Vagina (tissue), 2 donors: Measurements from ENCODE around the gene ELP1. TPM values are rescaled to one million over a fixed set of nuclear protein-coding genes. Genes with fewer than 3 reads are reported as not detected.
A peak's percentile ranks its signal among the peaks of the same experiment; 100 is the strongest.
"Not testable (repeated sequence)": the region's sequence is repeated elsewhere in the genome, so short reads cannot be mapped to it uniquely, and the experiment has no call there.

Experiments used
- DNase-seq, 2 donors: peaks; one replicate each; pipeline ENCODE4 v3.0.0-alpha.2; 2017; ENCODE audit errors: extremely low spot score in 2 of 2
- H3K27ac ChIP-seq: fragments of 200-600 bp; sonication (generic); one replicate; pipeline ENCODE4 v1.5.1; 2019
- H3K27me3 ChIP-seq: fragments of 200-600 bp; sonication (generic); one replicate; pipeline ENCODE4 v1.5.1; 2019
- H3K36me3 ChIP-seq, 2 donors: fragments of 200-600 bp; sonication (generic); one replicate each; pipeline ENCODE4 v1.5.1; 2017 to 2019
- H3K4me1 ChIP-seq: fragments of 200-600 bp; sonication (generic); one replicate; pipeline ENCODE4 v1.5.1; 2019
- H3K4me3 ChIP-seq, 2 donors: fragments of 200-600 bp; sonication (generic); 1 replicate in 1 of 2; 2 replicates in 1 of 2; pipeline ENCODE4 v1.5.1; 2016 to 2019
- H3K9me3 ChIP-seq: fragments of 200-600 bp; sonication (generic); one replicate; pipeline ENCODE4 v1.5.1; 2019
- CTCF ChIP-seq, 3 experiments: fragments of 450-650 bp in 2 of 3; fragments of 200-600 bp in 1 of 3; sonication (generic) in 1 of 3; IDR thresholded peaks; one replicate each; pipeline ENCODE4 v1.5.1; 2017 to 2019; ENCODE audit warnings: antibody characterized with exemption in 3 of 3, mild to moderate bottlenecking in 2 of 3, moderate library complexity in 2 of 3
- POLR2A ChIP-seq, 2 donors: fragments of 450-650 bp; IDR thresholded peaks; one replicate each; pipeline ENCODE4 v1.6.1; 2017; ENCODE audit warnings: antibody characterized with exemption in 2 of 2, mild to moderate bottlenecking in 2 of 2, moderate library complexity in 2 of 2
- POLR2AphosphoS5 ChIP-seq, 2 donors: sonication (generic); formaldehyde crosslinking; IDR thresholded peaks; one replicate each; pipeline ENCODE4 v1.9.0; 2017; ENCODE audit warnings: antibody characterized with exemption in 2 of 2, mild to moderate bottlenecking in 2 of 2, low read depth in 1 of 2; ENCODE audit not compliant: insufficient read depth in 1 of 2
- intact Hi-C: fragments of 100-400 bp; cut with DNase I; formaldehyde crosslinking; loops from one replicate; pipeline ENCODE4 v1.15.1; 2023
- total RNA-seq: library from RNA; depleted of rRNA; stranded (reverse); fragments of >200 nt; gene quantifications from one replicate; pipeline ENCODE4 v1.2.3, GENCODE V29; 2016

Gene ELP1
- total RNA-seq, 1 donor from 2014 or later = 16.9 TPM

- DNase-seq = no peak
- H3K36me3 ChIP-seq = no peaks in the 10 kb centered on the region
- no peaks in the 10 kb centered on the region for H3K27me3 ChIP-seq
- H3K27ac ChIP-seq = peak overlapping the region; percentile 35
- no peak overlapping the region for H3K4me3 ChIP-seq
- H3K9me3 ChIP-seq = no peaks in the 10 kb centered on the region
- H3K4me1 ChIP-seq = peaks cover 27% of the 10 kb centered on the region
- intact Hi-C loops = no loop called here
- TF ChIP-seq POLR2A (IDR thresholded peaks at IDR 0.05) (no peak), POLR2AphosphoS5 (IDR thresholded peaks at IDR 0.05; ENCODE audit: insufficient read depth in 1 of 2, low read depth in 1 of 2) (no peak), CTCF (IDR thresholded peaks at IDR 0.05) (no peak)
Measured at GRCh38 chr9:108972626-108973209, 38.8 kb upstream of the ELP1 start.

GRCh38 chr9:108972186-108972585 is 38.3 kb upstream of the ELP1 start:
- DNase-seq = no peak
- intact Hi-C loops = no loop called here
- TF ChIP-seq CTCF (IDR thresholded peaks at IDR 0.05) = no peak
- TF ChIP-seq POLR2AphosphoS5 (IDR thresholded peaks at IDR 0.05; ENCODE audit: insufficient read depth in 1 of 2, low read depth in 1 of 2) = no peak
- no peak for TF ChIP-seq POLR2A (IDR thresholded peaks at IDR 0.05)

GRCh38 chr9:108971392-108971791 is 37.5 kb upstream of the ELP1 start:
- H3K27me3 ChIP-seq, H3K36me3 ChIP-seq, H3K27ac ChIP-seq, H3K9me3 ChIP-seq, DNase-seq, intact Hi-C loops, H3K4me3 ChIP-seq: not testable (repeated sequence)
- H3K4me1 ChIP-seq = peaks cover 27% of the 10 kb centered on the region

More at GRCh38 chr9:108972186-108972585, 38.3 kb upstream of the ELP1 start:
- H3K27ac ChIP-seq = peak overlapping the region; percentile 35
- no peaks in the 10 kb centered on the region for H3K27me3 ChIP-seq
- no peaks in the 10 kb centered on the region for H3K9me3 ChIP-seq
- H3K4me1 ChIP-seq = peaks cover 27% of the 10 kb centered on the region
- H3K4me3 ChIP-seq = no peak overlapping the region
- no peaks in the 10 kb centered on the region for H3K36me3 ChIP-seq

GRCh38 chr9:108967916-108968315 is 34.0 kb upstream of the ELP1 start:
- DNase-seq = no peak
- Histone ChIP-seq H3K4me3 (no peak overlapping the region), H3K27me3 (no peaks in the 10 kb centered on the region), H3K9me3 (no peaks in the 10 kb centered on the region), H3K4me1 (peaks cover 13% of the 10 kb centered on the region), H3K27ac (no peak overlapping the region), H3K36me3 (no peaks in the 10 kb centered on the region)
- TF ChIP-seq POLR2A (IDR thresholded peaks at IDR 0.05) (no peak), POLR2AphosphoS5 (IDR thresholded peaks at IDR 0.05; ENCODE audit: insufficient read depth in 1 of 2, low read depth in 1 of 2) (no peak), CTCF (IDR thresholded peaks at IDR 0.05) (no peak)
- intact Hi-C loops = no loop called here

GRCh38 chr9:108963459-108964143 is 29.7 kb upstream of the ELP1 start:
- no peaks in the 10 kb centered on the region for H3K27me3 ChIP-seq
- no peaks in the 10 kb centered on the region for H3K9me3 ChIP-seq
- no peak for TF ChIP-seq CTCF (IDR thresholded peaks at IDR 0.05)
- no peak for TF ChIP-seq POLR2A (IDR thresholded peaks at IDR 0.05)
- TF ChIP-seq POLR2AphosphoS5 (IDR thresholded peaks at IDR 0.05; ENCODE audit: insufficient read depth in 1 of 2, low read depth in 1 of 2) = no peak
- H3K27ac ChIP-seq = no peak overlapping the region
- H3K4me3 ChIP-seq = no peak overlapping the region
- no peaks in the 10 kb centered on the region for H3K4me1 ChIP-seq
- intact Hi-C loops = no loop called here
- DNase-seq = no peak
- H3K36me3 ChIP-seq = no peaks in the 10 kb centered on the region
